Psoas muscle (tissue), 8 donors: ENCODE measurements around the gene C1orf210. TPM values are rescaled to one million over a fixed set of nuclear protein-coding genes. Genes with fewer than 3 reads are reported as not detected.

Experiments
- ATAC-seq, 4 donors: fragments of 200-7000 bp; cut with Tn5 transposase; one replicate each; pipeline ENCODE4 v1.9.1; 2020; ENCODE audit warnings: moderate library complexity in 3 of 4, mild to moderate bottlenecking in 2 of 4
- DNase-seq, 2 donors: peaks; one replicate each; pipeline ENCODE4 v3.0.0-alpha.2; 2020
- H3K27ac ChIP-seq: fragments of 200-600 bp; one replicate; pipeline ENCODE4 v1.8.0; 2022
- H3K27me3 ChIP-seq, 3 donors: fragments of 200-600 bp in 1 of 3; one replicate each; pipeline versions ENCODE4 v1.6.1 to v1.8.0; 2013 to 2022; ENCODE audit warnings: low read length in 2 of 3, mild to moderate bottlenecking in 2 of 3, moderate library complexity in 1 of 3; ENCODE audit not compliant: insufficient read depth in 3 of 3
- H3K36me3 ChIP-seq, 2 donors: fragments of 200-600 bp in 1 of 2; one replicate each; pipeline versions ENCODE4 v1.6.1 to v1.8.0; 2013 to 2022; ENCODE audit warnings: low read depth in 1 of 2, mild to moderate bottlenecking in 1 of 2, moderate library complexity in 1 of 2; ENCODE audit not compliant: insufficient read depth in 1 of 2
- H3K4me1 ChIP-seq: fragments of 200-600 bp; one replicate; pipeline ENCODE4 v1.8.0; 2022
- H3K4me3 ChIP-seq: fragments of 200-600 bp; one replicate; pipeline ENCODE4 v1.8.0; 2022; ENCODE audit warnings: mild to moderate bottlenecking
- H3K9me3 ChIP-seq: fragments of 200-600 bp; one replicate; pipeline ENCODE4 v1.8.0; 2022
- CTCF ChIP-seq: fragments of 200-600 bp; IDR thresholded peaks from one replicate; pipeline ENCODE4 v1.8.0; 2022; ENCODE audit warnings: antibody characterized with exemption
- WGBS, 3 donors: extraction: QIAGEN DNeasy Blood & Tissue Kit; methylation state at CpG; one replicate each; pipeline versions ENCODE4 v1.1.6 to v1.1.7; 2013; 5-methylcytosine and 5-hydroxymethylcytosine counted together
- intact Hi-C, 2 donors: fragments of 100-400 bp; cut with DNase I; formaldehyde crosslinking; loops; one replicate each; pipeline versions ENCODE4 v1.11.0 to v1.14.2; 2022
- polyA plus RNA-seq, 3 donors: library from polyadenylated mRNA; stranded (reverse); fragments of 200-250 nt; gene quantifications; one replicate each; pipeline ENCODE4 v1.2.3, GENCODE V29; 2013
- total RNA-seq, 4 donors: library from RNA; stranded (reverse); fragmentation: NEBNext Ultra II Directional in 2 of 4; extraction: Animal tissue kit (Norgen Biotek cat#: 25700) in 2 of 4; gene quantifications; one replicate each; pipeline versions ENCODE4 v1.2.1 to v1.2.4, GENCODE V29; 2021 to 2023
- donor health status: healthy with polysubstance abuse.
- donor health status: DM: no; HTN: no; CAD: no; lungs with moderate emphysema.
- donor health status: Bipolar disorder and iron deficiency.
- donor health status: healthy.
- donor health status: DM: yes; HTN: yes; CAD: no.
- donor health status: DM: no; HTN: no; CAD: no.
- donor health status: DM: no; HTN: no; CAD: no.
- donor health status: DM: yes; HTN: yes; CAD: no.

The C1orf210 gene
- total and polyA plus RNA-seq, 7 donors, result 0.12 TPM; not detected in 6

- DNase-seq (no peak), ATAC-seq (no peak)
- Histone ChIP-seq H3K36me3 (no peaks in the 10 kb centered on the region), H3K4me1 (no peaks in the 10 kb centered on the region), H3K4me3 (no peak overlapping the region), H3K27ac (no peak overlapping the region), H3K27me3 (peaks cover 0 to 4% (median 0%) of the 10 kb centered on the region in 3 donors), H3K9me3 (no peaks in the 10 kb centered on the region)
- intact Hi-C loops, result no loop called here
- 90 to 92% (median 90%) methylated on average over 11 of the region's 11 CpGs for WGBS, 3 donors
- TF ChIP-seq CTCF, result no peak
Observed at GRCh38 chr1:43286115-43286514, 734 bp upstream of the C1orf210 start.

GRCh38 chr1:43284546-43285110 is 753 bp downstream of the C1orf210 start:
- Histone ChIP-seq H3K27ac (no peak overlapping the region), H3K4me3 (no peak overlapping the region), H3K36me3 (no peaks in the 10 kb centered on the region), H3K9me3 (no peaks in the 10 kb centered on the region), H3K27me3 (peaks cover 0 to 4% (median 0%) of the 10 kb centered on the region in 3 donors), H3K4me1 (no peaks in the 10 kb centered on the region)
- no peak for TF ChIP-seq CTCF
- no peak for ATAC-seq
- intact Hi-C loops, result no loop called here
- DNase-seq, result no peak
- WGBS, 3 donors, result 70 to 87% (median 77%) methylated on average over 12 of the region's 12 CpGs

GRCh38 chr1:43284065-43284464 is 1.3 kb downstream of the C1orf210 start:
- H3K27me3 ChIP-seq, result peaks cover 0 to 4% (median 0%) of the 10 kb centered on the region in 3 donors
- 82 to 85% (median 84%) methylated on average over 3 of the region's 3 CpGs for WGBS, 3 donors
- no peak for TF ChIP-seq CTCF

GRCh38 chr1:43282220-43283195 is 2.9 kb downstream of the C1orf210 start:
- Histone ChIP-seq H3K4me3 (no peak overlapping the region), H3K4me1 (no peaks in the 10 kb centered on the region), H3K36me3 (no peaks in the 10 kb centered on the region), H3K27me3 (peaks cover 0 to 4% (median 0%) of the 10 kb centered on the region in 3 donors), H3K27ac (no peak overlapping the region), H3K9me3 (no peaks in the 10 kb centered on the region)
- DNase-seq (no peak), ATAC-seq (no peak)
- intact Hi-C loops, result no loop called here
- TF ChIP-seq CTCF, result no peak
- WGBS, 3 donors, result 80 to 89% (median 80%) methylated on average over 15 of the region's 15 CpGs

More at GRCh38 chr1:43284065-43284464, 1.3 kb downstream of the C1orf210 start:
- Histone ChIP-seq H3K27ac (no peak overlapping the region), H3K36me3 (no peaks in the 10 kb centered on the region), H3K4me1 (no peaks in the 10 kb centered on the region), H3K9me3 (no peaks in the 10 kb centered on the region), H3K4me3 (no peak overlapping the region)
- intact Hi-C loops, result no loop called here
- ATAC-seq (no peak), DNase-seq (no peak)
